GM12864 (cell line): ENCODE measurements around the gene UMAD1.
A peak's percentile ranks its signal among the peaks of the same experiment; 100 is the strongest.

Experiments
- DNase-seq: peaks from one replicate; pipeline ENCODE4 v3.0.0-alpha.2; 2011; ENCODE audit warnings: low read depth
- H3K4me3 ChIP-seq: 2 replicates; pipeline ENCODE4 v1.5.1; 2011; ENCODE audit warnings: mild to moderate bottlenecking, low read depth, low read length, control low read depth
- CTCF ChIP-seq: IDR thresholded peaks from 2 replicates; pipeline ENCODE4 v1.5.1; 2011; ENCODE audit warnings: low read depth, mild to moderate bottlenecking, moderate library complexity, low read length, control low read depth, inconsistent platforms; ENCODE audit errors: missing control alignments

The UMAD1 gene

GRCh38 chr7:7639421-7639820, 1.1 kb upstream of the UMAD1 start:
- H3K4me3 ChIP-seq = peak overlapping the region; percentile 98
- DNase-seq = no peak
- no peak for TF ChIP-seq CTCF

- peak; percentile 31 for DNase-seq
- H3K4me3 ChIP-seq = peak overlapping the region; percentile 98
- TF ChIP-seq CTCF = no peak
These were observed 718 bp upstream of the UMAD1 start for GRCh38 chr7:7639847-7640220.

- DNase-seq = no peak
- no peak for TF ChIP-seq CTCF
These were observed 644 bp downstream of the UMAD1 start for GRCh38 chr7:7641129-7641663.

GRCh38 chr7:7642081-7642480, 1.5 kb downstream of the UMAD1 start:
- DNase-seq = no peak
- peak overlapping the region; percentile 98; the same call in 1 of the 2 replicates for H3K4me3 ChIP-seq
- no peak for TF ChIP-seq CTCF

More at GRCh38 chr7:7641129-7641663, 644 bp downstream of the UMAD1 start:
- peak overlapping the region; percentile 98 for H3K4me3 ChIP-seq

- no peak for TF ChIP-seq CTCF
- H3K4me3 ChIP-seq = no peak overlapping the region
- DNase-seq = no peak
These were observed 7.0 kb downstream of the UMAD1 start for GRCh38 chr7:7647495-7648036.

- no peak for TF ChIP-seq CTCF
- H3K4me3 ChIP-seq = no peak overlapping the region
- DNase-seq = no peak
These were observed 10.2 kb downstream of the UMAD1 start for GRCh38 chr7:7650682-7651206.

GRCh38 chr7:7651479-7651878, 10.9 kb downstream of the UMAD1 start:
- no peak overlapping the region for H3K4me3 ChIP-seq
- no peak for TF ChIP-seq CTCF
- DNase-seq = no peak
